Spleen (tissue), 11 donors: ENCODE measurements around the gene TSPOAP1. TPM values are rescaled to one million over a fixed set of nuclear protein-coding genes. Genes with fewer than 3 reads are reported as not detected.
"Not testable (repeated sequence)": the region's sequence is repeated elsewhere in the genome, so short reads cannot be mapped to it uniquely, and the experiment has no call there.

ENCODE experiments used
- DNase-seq: peaks from one replicate; pipeline ENCODE4 v3.0.0-alpha.2; 2020
- H3K27ac ChIP-seq, 8 donors: fragments of 200-600 bp; sonication (generic) in 7 of 8; 1 replicate in 4 of 8; 2 replicates in 4 of 8; pipeline versions ENCODE4 v1.5.0 to v1.8.0; 2016 to 2021; ENCODE audit warnings: inconsistent platforms in 4 of 8, mild to moderate bottlenecking in 4 of 8, moderate library complexity in 1 of 8
- H3K27me3 ChIP-seq, 7 donors: fragments of 200-600 bp; sonication (generic) in 6 of 7; replicated peaks in 1 of 7; 1 replicate in 4 of 7; 2 replicates in 3 of 7; pipeline versions ENCODE4 v1.5.0 to v1.8.0; 2016 to 2021; ENCODE audit warnings: inconsistent platforms in 3 of 7, mild to moderate bottlenecking in 1 of 7
- H3K36me3 ChIP-seq, 6 donors: fragments of 200-600 bp; sonication (generic) in 5 of 6; 1 replicate in 4 of 6; 2 replicates in 2 of 6; pipeline versions ENCODE4 v1.5.0 to v1.8.0; 2016 to 2021; ENCODE audit warnings: inconsistent platforms in 2 of 6
- H3K4me1 ChIP-seq, 6 donors: fragments of 200-600 bp; sonication (generic) in 5 of 6; 1 replicate in 3 of 6; 2 replicates in 3 of 6; pipeline versions ENCODE4 v1.5.0 to v1.8.0; 2016 to 2021; ENCODE audit warnings: inconsistent platforms in 3 of 6
- H3K4me3 ChIP-seq, 8 donors: fragments of 200-600 bp; sonication (generic) in 7 of 8; 1 replicate in 4 of 8; 2 replicates in 4 of 8; pipeline versions ENCODE4 v1.5.0 to v1.8.0; 2016 to 2021; ENCODE audit warnings: inconsistent platforms in 4 of 8, mild to moderate bottlenecking in 4 of 8, moderate library complexity in 2 of 8
- H3K9me3 ChIP-seq, 8 donors: fragments of 200-600 bp; sonication (generic) in 7 of 8; 1 replicate in 4 of 8; 2 replicates in 4 of 8; pipeline versions ENCODE4 v1.5.0 to v1.8.0; 2016 to 2021; ENCODE audit warnings: inconsistent platforms in 4 of 8
- CTCF ChIP-seq, 11 experiments: fragments of 200-600 bp in 7 of 11; fragments of 450-650 bp in 4 of 11; sonication (generic) in 4 of 11; IDR thresholded peaks in 8 of 11; conservative IDR thresholded peaks in 3 of 11; 1 replicate in 7 of 11; 2 replicates in 4 of 11; pipeline versions ENCODE4 v1.4.0 to v1.8.0; 2016 to 2021; ENCODE audit warnings: antibody characterized with exemption in 11 of 11, inconsistent platforms in 4 of 11, mild to moderate bottlenecking in 1 of 11
- POLR2A ChIP-seq, 3 donors: fragments of 450-650 bp; IDR thresholded peaks; one replicate each; pipeline ENCODE4 v1.5.1; 2017; ENCODE audit warnings: antibody characterized with exemption in 3 of 3, mild to moderate bottlenecking in 1 of 3
- POLR2AphosphoS5 ChIP-seq, 3 donors: sonication (generic); formaldehyde crosslinking; IDR thresholded peaks; one replicate each; pipeline ENCODE4 v1.5.1; 2017; ENCODE audit warnings: antibody characterized with exemption in 3 of 3
- WGBS, 5 donors: extraction: QIAGEN DNeasy Blood & Tissue Kit in 3 of 5; methylation state at CpG; one replicate each; pipeline versions ENCODE4 v1.1.5 to v1.1.7; 2013 to 2018; 5-methylcytosine and 5-hydroxymethylcytosine counted together
- intact Hi-C: fragments of 100-400 bp; cut with DNase I; formaldehyde crosslinking; loops from one replicate; pipeline ENCODE4 v1.15.0; 2023; ENCODE audit warnings: low total_unique reads
- polyA plus RNA-seq, 3 donors: library from polyadenylated mRNA; stranded (reverse); fragments of 200-250 nt; gene quantifications; one replicate each; pipeline ENCODE4 v1.2.1, GENCODE V29; 2013
- total RNA-seq, 7 donors: library from RNA; depleted of rRNA in 3 of 7; stranded (reverse); fragments of >200 nt in 3 of 7; fragmentation: NEBNext Ultra II Directional in 4 of 7; extraction: Animal tissue kit (Norgen Biotek cat#: 25700) in 4 of 7; gene quantifications; one replicate each; pipeline versions ENCODE4 v1.1.0 to v1.2.1, GENCODE V29; 2016 to 2021
- donor health status: healthy with polysubstance abuse.
- donor health status: DM: no; HTN: no; CAD: no; lungs with moderate emphysema.
- donor health status: DM: no; HTN: no; CAD: no.
- donor health status: Bipolar disorder and iron deficiency.
- donor health status: healthy.
- donor health status: DM: no; HTN: no; CAD: no.
- donor health status: DM: yes; HTN: yes; CAD: no.

Gene TSPOAP1
- total and polyA plus RNA-seq, 10 donors = 11.5 to 31.8 (median 18.6) TPM

DNA sequence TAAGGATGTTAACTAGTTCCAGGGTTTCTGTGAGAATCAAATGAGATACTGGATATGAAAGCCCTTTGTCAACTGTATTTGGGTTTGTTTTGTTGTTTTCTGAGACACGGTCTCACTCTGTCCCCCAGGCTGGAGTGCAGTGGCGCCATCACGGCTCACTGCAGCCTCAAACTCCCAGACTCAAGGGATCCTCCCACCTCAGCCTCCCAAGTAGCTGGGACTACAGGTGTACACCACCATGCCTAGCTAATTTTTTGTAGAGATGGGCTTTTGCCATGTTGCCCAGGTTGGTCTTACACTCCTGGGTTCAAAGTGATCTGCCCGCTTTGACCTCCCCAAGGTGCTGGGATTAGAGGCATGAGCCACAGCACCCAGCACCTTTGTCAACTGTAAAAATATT is 14.5 kb upstream of the TSPOAP1 start:
- Histone ChIP-seq H3K4me3 (peak overlapping the region in 4 of 8 donors; percentile 33 to 68 (median 42)), H3K27ac (peak overlapping the region; percentile 74 to 100 (median 99)), H3K4me1 (peaks cover 61 to 100% (median 82%) of the 10 kb centered on the region in 6 donors), H3K36me3 (peaks cover 3 to 52% (median 36%) of the 10 kb centered on the region in 6 donors), H3K27me3 (no peaks in the 10 kb centered on the region), H3K9me3 (no peaks in the 10 kb centered on the region)
- intact Hi-C loops = no loop called here
- WGBS, 5 donors = 83 to 86% (median 84%) methylated on average over 4 of the region's 4 CpGs
- DNase-seq = no peak
- TF ChIP-seq POLR2A (IDR thresholded peaks at IDR 0.05) = no peak
- no peak for TF ChIP-seq CTCF (IDR thresholded peaks at IDR 0.05 in 8 of 11, conservative IDR thresholded peaks at IDR 0.05 in 3 of 11)
- TF ChIP-seq POLR2AphosphoS5 (IDR thresholded peaks at IDR 0.05) = no peak

DNA sequence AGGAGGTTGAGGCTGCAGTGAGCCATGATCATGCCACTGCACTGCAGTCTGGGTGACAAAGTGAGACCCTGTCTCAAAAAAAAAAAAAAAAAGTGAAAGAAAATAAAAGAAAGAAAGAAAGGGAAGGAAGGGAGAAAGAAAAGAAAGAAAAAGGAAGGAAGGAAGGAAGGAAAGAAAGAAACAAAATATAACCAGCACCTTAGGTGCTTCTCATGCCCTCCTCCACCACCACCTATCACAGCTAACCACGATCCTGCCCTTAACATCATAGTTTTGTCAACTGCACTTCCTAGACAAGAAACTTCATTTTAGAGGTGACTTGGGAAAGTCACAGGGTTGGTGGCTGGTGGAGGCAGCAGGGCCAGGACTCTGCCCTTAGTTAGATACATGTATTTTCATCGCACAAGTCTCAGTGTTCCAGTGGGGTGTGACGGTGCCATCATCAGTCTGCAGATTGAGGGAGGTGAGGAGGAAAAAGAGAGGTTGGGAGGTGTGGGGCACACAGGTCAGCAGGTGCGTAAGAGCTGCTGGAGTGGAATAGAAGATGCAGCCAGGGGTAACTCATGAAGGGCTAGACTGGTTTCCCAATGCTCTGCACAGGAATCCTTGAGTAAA is 13.4 kb upstream of the TSPOAP1 start:
- 32 to 65% (median 58%) methylated on average over 4 of the region's 4 CpGs for WGBS, 5 donors
- H3K9me3 ChIP-seq = no peaks in the 10 kb centered on the region
- intact Hi-C loops = no loop called here
- peak overlapping the region in 2 of 8 donors; percentile 13 to 68 for H3K4me3 ChIP-seq
- H3K27ac ChIP-seq = peak overlapping the region; percentile 46 to 100 (median 99)
- no peaks in the 10 kb centered on the region for H3K27me3 ChIP-seq
- H3K36me3 ChIP-seq = peaks cover 3 to 40% (median 24%) of the 10 kb centered on the region in 6 donors
- H3K4me1 ChIP-seq = peaks cover 61 to 100% (median 90%) of the 10 kb centered on the region in 6 donors
- no peak for DNase-seq
- TF ChIP-seq CTCF (IDR thresholded peaks at IDR 0.05 in 8 of 11, conservative IDR thresholded peaks at IDR 0.05 in 3 of 11) (no peak), POLR2AphosphoS5 (IDR thresholded peaks at IDR 0.05) (peak in 1 of 3 donors; percentile 43)

- Histone ChIP-seq H3K4me3 (peak overlapping the region in 1 of 8 donors; percentile 68), H3K4me1 (peaks cover 65 to 100% (median 97%) of the 10 kb centered on the region in 6 donors), H3K36me3 (peaks cover 3 to 33% (median 18%) of the 10 kb centered on the region in 6 donors), H3K27ac (peak overlapping the region; percentile 8 to 100 (median 99))
- DNase-seq = peak; percentile 51
- 84 to 88% (median 86%) methylated on average over 11 of the region's 11 CpGs for whole genome bisulfite sequencing, 5 donors
- H3K9me3 ChIP-seq, intact Hi-C loops, H3K27me3 ChIP-seq: not testable (repeated sequence)
Observed at GRCh38 chr17:58341136-58341860, 12.7 kb upstream of the TSPOAP1 start.

- no peaks in the 10 kb centered on the region for H3K9me3 ChIP-seq
- peaks cover 63 to 100% (median 99%) of the 10 kb centered on the region in 6 donors for H3K4me1 ChIP-seq
- TF ChIP-seq POLR2AphosphoS5 (IDR thresholded peaks at IDR 0.05) (no peak), CTCF (IDR thresholded peaks at IDR 0.05 in 8 of 11, conservative IDR thresholded peaks at IDR 0.05 in 3 of 11) (no peak), POLR2A (IDR thresholded peaks at IDR 0.05) (no peak)
- 72 to 81% (median 78%) methylated on average over 5 of the region's 5 CpGs for WGBS, 5 donors
- H3K36me3 ChIP-seq = peaks cover 0 to 25% (median 9%) of the 10 kb centered on the region in 6 donors
- DNase-seq = no peak
- H3K4me3 ChIP-seq = peak overlapping the region in 3 of 8 donors; percentile 90 to 97 (median 96)
- peak overlapping the region; percentile 97 to 100 (median 99) for H3K27ac ChIP-seq
- H3K27me3 ChIP-seq = no peaks in the 10 kb centered on the region
- intact Hi-C loops = no loop called here
Observed at GRCh38 chr17:58340405-58340876, 11.8 kb upstream of the TSPOAP1 start.
